Inflammatory macrophage treated with lipopolysaccharide for 4 hours (primary cell): Measurements from ENCODE around the gene HSPG2.
"Not testable (repeated sequence)": the region's sequence is repeated elsewhere in the genome, so short reads cannot be mapped to it uniquely, and the experiment has no call there.

Source experiments
- DNase-seq: peaks from one replicate; pipeline ENCODE4 v3.0.0-alpha.2; 2020

HSPG2 gene

DNA sequence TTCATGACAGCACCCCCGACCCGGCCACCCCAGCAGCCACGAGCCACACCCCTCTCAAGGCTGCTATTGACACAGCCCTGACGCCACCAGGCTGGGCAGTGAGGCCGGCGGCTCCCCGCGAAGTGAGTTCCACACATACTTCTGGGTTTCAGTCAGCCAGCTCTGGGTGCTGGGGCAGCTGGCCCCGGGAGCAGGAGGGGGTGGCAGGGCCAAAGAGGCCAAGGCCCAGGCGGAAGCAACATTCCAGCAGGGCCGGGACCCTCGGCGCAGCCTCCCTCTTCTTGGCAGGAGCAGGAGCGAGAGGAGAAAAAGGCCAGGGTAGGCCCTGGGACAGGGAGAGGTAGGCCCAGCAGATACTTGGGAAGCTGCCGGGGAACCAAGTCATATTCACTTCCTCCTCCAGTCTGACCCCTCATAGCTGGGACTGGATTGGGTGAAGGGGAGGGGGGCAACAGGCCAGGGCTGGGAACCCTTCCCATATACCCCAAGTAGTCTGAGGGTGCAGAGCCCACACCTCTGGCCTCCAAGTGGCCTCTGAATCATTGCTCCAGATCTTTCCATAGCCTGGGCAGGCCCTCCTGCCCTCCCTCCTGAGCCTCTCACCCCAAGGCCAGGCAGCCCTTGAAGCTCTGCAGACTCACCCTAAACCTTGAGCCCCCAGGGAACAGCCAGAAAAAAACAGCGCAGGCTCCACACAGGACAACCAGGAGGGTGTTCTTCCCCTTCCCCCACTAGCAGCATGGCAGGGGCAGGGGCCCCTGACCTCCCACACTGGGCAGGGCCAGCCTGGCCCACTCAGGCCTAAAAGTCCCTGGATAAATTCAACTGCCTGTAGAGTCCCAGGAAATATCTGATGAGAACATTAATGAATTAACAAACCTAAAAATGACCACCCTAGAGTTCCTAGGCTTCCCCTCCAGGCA, 5.7 kb downstream of the HSPG2 start:
- DNase-seq = no peak

DNA sequence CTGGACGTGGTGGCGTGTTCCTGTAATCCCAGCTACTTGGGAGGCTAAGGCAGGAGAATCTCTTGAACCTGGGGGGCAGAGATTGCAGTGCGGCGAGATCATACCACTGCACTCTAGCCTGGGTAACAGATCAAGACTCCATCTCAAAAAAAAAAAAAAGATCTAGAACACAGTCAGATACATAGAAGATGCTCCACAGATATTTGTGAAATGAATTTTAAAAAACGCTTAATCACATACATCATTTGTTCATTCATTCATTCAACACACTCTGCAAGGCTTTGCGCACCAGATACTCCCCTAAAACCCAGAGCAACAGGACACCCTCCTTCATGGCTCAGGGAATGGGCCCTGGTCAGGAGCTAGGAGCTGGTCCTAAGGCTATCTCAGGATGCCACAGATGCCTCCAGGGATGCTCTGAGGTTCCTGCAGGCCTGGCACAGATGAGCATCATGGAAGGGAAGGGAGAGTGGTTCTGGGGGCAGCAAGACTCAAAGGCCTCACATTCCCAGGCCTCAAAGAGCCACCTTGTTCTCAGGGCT, 6.4 kb downstream of the HSPG2 start:
- DNase-seq = no peak

DNA sequence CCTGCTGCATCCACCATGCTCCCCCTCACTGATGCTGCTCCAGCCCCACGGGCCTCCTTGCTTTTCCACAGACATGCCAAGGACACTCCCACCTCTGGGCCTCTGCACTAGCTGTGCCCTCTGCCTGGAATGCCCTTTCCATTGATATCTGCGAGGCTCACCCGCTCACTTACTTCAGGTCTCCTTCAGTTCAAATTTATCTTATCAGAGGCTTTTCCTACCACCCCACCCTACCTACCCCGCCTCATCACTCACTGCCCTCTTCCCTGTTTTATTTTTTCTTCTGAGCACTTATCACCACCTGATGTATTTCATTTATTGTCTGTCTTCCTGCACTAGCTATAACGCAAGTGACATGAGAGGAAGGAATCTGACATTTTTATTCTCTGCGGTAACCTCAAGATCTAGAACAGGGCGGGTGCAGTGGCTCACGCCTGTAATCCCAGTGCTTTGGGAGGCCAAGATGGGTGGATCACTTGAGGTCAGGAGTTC, 7.0 kb downstream of the HSPG2 start:
- no peak for DNase-seq

DNA sequence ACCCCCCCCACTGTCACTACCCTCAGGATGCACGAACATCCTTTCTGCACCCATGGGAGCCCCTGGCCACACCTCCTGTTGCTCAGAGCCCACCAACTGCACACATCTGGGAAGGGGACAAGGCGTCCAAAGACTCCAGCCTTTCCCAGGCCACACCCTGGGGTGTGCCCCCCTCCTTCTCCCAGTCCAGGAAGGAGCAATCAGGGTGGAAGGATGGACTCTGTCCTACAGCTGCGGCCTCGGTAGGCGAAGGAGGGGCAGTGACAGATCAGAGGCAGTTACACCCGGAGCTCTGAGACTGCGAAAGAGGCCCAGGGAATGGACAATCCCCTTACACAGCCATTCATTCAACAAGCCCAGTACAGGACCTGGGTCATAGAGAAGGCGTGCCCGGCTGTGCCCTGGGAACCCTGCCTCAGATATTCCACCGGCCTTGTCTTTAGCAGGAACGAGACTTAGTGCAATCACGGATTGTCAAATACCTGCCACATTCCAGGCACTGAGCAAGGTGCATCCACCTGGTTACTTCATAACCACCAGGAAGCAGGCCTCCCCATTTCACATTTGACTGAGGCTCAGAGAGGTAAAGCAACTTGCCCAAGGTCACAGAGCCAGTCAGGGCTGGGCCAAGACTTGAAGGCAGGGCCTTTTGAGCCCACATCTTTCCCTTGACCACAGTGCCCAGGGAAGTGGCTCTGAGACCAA, 9.4 kb downstream of the HSPG2 start:
- DNase-seq = no peak

DNA sequence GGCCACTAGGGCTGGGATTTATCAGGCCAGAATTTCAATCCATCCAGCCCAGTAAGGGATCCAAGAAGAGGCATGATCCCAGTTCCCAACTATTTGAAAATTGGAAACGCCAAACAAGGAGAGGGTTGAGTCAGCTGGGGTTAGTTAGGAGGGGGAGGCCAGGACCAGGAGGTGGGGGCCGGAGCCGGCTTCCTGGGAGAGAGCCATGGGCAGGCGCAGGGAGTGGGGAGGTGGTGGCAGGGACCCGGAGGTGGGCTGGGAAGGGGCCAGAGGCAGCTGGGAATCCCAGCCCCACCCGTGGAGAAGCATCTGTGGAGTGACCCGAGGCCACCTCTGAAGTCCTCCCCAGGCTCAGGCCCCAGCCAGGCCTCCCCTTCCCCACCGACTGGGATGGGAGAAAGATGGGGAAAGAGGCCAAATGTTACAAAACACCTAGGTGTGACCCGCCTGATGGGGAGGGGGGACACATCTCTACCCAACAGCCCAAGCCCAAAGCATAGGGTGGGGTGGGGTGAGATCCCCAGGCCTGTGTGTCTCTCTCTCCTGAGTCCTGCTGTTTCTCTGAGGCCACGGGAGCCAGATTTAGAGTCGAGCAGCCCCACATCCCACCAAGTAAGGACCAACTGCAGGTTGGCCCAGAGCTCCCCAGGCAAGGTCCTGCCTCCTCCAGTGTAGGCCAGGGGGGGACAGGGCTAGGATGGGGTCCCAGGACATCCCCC, 10.1 kb downstream of the HSPG2 start:
- DNase-seq = no peak

DNA sequence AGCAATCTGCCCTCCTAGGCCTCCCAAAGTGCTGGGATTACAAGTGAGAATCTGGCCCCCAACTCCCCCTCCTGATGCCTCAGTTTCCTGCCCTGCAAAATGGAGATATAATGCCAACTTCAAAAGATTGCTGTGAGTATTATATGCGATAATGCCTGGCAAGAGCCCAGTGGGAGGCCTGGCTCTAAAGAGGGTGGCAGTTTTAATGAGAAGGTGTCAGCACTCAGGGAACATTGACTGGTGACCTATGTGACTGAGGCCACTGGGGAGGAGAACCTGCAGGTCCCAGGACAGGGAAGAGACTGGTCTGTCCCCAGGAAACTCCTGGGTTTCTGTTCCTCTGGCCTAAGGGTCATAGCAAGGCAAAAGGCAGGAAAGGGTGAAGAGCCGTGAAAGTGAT, 11.0 kb downstream of the HSPG2 start:
- no peak for DNase-seq

DNA sequence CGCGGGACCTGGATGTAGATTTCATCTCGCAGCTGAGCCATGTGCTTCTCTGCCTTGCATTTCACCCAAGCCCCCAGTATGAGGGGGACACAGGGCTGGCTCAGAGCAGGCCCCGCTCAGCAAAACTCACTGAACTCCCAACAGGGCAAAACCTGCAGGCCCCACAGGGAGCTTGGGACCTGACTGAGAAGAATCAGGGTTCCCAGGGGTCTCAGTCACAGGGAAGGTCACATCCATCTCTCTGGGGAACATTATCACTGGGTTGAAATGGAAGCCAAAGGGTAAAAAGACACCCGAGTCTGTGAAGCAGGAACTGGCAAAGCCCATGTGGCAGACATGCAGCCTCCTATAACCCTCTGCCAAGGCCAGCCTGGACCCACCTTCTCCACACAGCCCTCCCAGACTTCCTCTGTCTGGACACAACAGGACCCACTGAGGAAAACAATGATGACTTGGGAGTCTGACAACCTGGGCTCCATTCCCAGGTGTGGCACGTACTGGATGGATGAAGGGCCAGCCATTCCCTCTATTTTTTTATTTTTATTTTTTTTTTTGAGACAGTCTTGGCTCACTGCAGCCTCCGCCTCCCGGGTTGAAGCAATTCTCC, 11.7 kb downstream of the HSPG2 start:
- no peak for DNase-seq

DNA sequence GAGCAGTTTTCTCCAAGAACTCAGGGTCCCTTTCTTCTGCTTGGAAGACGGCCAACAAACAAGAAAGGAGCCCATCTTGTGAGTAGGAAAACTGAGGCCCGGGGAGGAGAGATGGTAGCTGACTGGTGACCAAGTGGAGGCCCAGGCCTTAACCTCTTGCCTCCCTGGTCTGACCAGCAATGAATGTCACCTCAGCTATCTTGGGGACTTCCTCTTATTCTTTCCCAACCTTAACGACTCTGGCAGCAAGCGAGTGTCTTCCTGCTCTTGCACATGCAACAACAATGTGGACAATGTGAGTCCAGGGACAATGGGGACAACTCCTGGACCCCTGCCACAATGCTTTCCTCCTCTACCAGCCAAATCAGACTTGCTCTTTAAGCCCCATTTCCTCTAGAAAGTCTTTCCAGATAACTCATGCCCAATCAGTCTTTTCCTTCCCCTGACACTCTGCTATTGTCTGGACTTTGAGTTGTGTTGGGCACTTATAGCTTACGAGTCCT, 12.6 kb downstream of the HSPG2 start:
- DNase-seq = peak; percentile 66

DNA sequence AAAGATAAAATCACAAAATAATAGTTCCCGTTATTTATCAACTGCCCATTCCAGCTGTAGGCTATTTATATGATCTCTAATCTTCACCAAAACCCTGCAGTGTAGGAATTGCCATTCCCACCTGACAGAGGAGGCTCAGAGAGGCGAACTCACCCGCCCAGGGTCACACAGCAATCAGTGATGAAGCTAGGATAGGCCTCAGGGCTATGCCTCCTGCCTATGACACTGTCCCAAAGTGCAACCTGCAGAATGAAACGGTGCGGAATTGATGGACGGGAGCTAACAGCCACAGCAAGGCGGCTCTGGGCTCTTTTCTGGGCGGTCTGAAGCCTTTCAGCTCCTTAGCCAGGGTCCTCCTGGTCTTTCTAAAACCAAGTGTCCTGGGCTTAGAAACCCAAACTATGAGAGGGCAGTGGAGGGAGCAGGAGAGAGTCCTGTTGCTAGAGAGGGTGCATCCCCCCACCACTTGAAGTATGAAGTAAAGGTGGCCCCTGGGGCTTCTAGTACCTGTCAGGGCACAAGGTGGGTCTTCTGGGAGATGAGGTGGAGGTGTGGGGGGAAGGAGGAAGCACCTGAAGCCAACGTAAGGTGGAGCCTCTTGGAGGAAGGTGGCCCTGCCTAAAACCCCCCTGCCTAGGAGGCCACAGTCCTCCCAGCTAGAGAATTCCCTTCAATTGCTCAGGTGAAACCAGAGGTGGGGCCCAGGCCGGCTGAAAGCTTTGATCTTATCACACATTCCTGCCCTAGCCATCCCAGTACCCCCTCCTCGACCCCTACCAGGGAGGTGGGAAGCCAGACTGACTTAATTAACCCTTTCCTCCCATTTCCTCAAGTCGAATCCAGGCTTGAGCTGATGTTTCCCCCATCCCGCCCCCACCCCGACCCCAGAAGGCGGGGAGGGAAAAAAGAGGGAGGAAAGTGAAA, 14.8 kb downstream of the HSPG2 start:
- DNase-seq = no peak

DNA sequence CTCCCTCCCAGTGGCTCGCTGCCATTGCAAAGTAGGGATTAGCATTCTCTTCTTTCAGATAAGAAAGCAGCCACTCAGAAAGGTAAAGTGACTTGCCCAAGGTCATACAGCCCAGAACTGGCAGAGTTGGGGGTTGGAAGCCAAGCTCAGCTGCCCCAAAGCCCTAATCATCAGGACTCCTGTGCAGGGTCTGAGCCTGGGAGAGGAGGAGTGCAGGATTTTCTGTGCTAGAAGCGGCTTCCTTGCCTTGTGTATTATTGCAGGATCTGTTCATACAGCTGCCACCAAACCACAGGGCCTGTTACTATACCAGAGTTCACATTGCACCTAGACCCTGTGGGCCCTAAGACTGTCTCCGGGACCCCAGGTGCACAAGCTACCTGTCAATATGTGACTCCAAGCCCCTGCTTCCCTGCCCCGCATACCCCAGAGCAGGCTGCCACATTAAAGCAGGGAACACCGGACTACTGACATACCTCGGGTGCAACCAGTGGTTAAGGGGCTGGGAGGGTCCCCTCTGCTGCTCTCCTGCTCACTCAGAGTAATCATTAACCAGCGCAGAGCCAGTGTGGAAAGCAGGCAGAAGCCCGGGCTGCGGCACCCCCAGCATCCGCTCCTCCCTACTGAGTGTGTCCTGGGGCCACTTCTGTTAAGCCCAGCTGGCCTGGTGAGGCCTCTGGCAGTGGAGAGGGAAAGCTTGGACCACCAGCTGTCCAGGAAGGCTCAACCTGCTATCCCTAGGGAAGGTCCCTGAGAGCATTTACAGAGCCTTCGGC, 15.8 kb downstream of the HSPG2 start:
- no peak for DNase-seq

DNA sequence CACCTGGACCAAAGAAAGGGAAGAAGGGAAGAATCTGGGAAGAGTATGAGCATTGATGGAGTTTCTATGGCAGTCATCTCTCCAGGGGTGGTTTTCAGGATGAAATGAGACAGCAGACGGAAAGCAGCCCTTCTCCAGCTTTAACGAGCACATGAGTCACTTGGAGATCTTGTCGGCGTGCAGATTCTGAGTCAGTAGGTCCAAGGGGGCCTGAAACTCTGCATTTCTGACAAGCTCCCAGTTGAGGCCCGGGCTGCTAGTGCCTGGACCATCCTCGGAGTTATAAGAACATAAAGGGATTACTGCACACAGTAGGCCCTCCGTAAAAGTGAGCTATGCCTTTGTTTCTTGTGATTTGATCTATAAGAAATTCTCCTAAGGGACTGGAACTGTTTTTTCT, 17.6 kb downstream of the HSPG2 start:
- no peak for DNase-seq

DNA sequence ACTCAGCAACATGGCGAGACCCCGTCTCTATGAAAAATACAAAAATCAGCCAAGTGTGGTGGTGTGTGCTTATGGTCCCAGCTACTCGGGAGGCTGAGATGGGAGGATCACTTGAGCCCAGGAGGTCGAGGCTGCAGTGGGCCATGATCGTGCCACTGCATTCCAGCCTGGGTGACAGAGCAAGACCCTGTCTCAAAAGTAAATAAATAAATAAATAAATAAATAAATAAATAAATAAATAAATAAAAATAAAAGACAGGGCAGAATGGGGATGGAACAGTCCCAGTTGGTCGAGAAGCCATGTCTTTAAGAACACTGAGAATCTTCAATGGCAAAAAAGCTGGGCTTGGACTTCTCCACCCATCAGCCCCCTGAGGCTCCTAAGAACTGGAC, 19.9 kb downstream of the HSPG2 start:
- DNase-seq = not testable (repeated sequence)

DNA sequence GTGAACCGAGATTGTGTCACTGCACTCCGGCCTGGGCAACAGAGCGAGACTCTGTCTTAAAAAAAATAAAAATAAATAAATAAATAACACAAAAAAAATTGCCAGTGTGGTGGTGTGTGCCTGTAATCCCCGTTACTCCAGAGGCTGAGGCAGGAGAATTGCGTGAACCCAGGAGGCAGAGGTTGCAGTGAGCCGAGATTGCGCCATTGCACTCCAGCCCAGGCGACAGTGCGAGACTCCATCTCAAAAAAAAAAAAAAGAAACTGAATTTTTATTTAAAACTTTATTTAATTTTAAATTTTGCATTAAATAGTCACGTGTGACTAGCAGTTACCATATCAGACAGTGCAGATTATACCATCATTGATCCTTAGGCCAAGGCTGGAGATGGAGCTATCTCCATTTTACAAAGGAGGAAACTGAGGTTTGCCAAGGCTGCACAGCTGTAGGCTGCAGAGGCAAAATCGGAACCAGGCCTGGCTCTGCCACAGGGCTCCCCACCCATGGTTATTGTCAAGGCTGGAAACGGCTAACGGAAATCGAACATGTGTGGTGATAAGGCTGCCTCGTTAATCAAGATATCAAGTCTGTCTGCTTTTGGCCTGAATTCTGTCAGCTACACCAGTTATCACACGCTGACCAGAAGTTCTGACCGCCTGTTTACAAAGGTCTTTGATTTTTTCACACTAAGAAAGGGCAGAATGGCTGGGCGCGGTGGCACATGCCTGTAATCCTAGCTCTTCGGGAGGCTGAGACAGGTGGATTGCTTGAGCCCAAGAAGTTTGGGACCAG, 20.5 kb downstream of the HSPG2 start:
- DNase-seq = no peak

DNA sequence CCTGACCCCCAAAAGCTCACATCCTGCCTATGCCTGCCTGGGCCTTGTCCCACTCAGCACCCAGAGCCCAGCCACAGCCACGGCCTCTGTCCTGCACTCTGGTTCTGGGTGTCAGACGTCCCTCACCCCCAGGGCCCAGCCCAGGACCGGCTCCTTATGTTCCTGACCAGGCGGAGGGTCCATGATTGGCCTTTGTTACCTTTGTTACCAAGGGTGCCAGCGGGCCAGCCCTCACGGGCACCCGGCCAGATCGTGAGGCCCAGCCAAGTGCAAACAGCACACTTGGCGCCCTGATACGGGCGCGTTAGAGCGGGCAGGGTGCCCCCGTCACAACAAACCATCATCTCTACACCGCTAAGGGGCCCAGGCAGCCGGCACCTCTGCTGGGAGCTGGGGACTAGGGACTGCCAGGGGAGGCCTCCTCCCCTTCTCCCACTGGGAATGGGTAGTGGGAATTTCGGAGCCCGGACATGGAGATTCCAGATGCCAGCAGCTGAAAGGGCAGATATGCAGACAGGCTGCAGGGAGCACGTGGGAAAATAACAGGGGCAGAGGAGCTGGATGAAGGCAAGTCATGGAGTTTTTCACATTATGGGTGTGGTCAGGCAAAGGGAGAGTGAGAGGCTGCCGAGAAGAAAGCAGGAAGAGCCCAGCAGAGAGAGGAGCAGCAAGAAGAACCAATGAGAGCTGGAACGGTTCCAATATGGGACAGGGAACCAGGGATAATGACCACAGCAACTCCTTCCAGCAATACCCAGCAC, 22.1 kb downstream of the HSPG2 start:
- no peak for DNase-seq

DNA sequence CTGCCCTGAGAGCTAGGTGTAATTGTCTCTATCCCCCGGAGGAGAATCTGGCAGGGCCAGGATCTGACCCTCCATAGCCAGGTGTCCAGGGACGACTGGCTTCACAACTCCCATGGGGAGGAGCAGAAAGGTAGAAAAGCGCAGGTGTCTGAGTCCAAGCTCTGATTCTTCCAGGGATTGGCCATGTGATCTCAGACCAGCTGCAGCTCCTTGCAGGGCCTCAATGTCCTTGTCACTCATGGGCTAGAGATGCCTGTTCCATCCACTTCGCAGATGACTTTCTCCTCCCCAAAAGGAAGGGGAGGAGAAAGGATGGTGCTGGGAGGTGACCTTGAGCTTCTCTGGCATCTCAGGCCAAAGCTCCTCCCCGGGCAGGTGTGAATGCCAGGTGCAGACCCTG, 22.7 kb downstream of the HSPG2 start:
- no peak for DNase-seq

DNA sequence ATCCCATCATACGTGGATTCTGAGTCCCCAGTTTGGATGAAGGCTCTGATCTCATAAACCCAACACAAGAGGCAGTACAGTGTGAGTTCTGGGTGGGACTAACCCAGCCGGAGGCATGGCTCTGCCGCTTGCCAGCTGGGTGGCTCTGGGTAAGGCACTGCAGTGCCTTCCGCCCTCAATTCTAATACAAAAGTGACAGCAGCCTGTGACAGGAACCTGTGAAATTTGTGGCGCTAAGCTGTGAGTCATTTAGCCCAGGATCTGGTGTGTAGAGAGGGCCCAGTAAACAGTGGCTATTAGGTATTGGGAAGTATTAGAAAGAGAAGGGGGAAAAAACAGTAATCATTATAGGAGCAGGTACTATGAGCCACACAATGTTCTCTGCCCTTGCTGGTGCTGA, 23.3 kb downstream of the HSPG2 start:
- DNase-seq = no peak

DNA sequence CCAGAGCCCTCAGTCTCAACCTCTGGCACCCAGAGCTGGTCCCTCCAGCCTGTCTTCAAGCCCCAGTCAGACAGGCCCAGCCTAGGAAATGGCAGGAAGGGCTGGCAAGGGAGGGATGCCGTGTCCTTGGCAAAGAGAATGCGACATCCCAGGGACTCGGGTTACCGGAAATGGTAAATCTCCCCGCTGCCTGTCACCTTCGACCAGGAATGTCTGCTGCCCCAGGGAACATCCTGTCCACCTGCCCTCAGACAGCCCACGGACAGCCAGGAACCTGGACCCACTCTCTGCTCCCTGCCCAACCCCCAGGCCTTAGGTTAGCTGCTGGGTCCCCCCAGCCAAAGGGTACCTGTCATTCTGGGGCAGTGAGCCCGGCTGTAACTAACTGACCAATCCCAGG, 23.9 kb downstream of the HSPG2 start:
- DNase-seq = no peak

DNA sequence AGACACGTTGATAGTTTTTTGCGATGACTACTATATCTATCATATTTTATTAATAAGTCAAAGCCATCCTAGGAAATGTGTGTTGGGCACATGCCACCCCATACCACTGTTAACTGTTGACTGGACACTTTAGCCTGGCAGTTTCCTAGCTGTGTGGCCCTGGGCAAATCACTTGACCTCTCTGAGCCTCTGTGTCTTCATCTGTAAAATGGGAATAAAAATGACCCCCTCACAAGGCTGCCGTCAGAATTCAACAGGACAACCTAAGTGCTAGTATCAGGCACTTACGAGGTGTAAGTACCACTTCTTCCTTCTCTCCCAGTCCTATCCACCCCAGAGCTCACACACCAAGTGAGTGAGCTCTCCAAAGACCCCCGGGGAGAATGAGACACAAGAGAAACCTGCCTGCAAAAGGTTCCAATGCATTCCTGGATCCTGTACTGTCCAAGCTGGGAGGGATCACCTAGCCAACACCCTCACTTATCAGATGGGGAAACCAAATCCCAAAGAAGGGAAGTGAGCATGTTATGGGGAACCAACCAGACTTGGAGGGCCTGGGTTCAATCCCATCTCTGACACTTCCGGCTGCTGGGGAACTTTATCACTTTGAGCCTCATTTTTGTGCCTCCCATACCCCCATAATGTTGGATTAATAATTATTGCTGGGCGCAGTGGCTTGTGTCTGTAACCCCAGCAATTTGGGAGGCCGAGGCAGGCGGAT, 24.9 kb downstream of the HSPG2 start:
- DNase-seq = no peak
